Suprapubic skin (tissue), 4 donors: ENCODE results near the gene ROPN1L. TPM values are rescaled to one million over a fixed set of nuclear protein-coding genes. Genes with fewer than 3 reads are reported as not detected.

Experiments used
- DNase-seq, 2 donors: peaks; one replicate each; pipeline ENCODE4 v3.0.0-alpha.2; 2019; ENCODE audit warnings: low spot score in 2 of 2
- H3K27ac ChIP-seq: fragments of 200-600 bp; sonication (generic); one replicate; pipeline ENCODE4 v1.5.1; 2019
- H3K27me3 ChIP-seq: fragments of 200-600 bp; sonication (generic); one replicate; pipeline ENCODE4 v1.5.1; 2019
- H3K36me3 ChIP-seq: fragments of 200-600 bp; sonication (generic); one replicate; pipeline ENCODE4 v1.5.1; 2019
- H3K4me1 ChIP-seq: fragments of 200-600 bp; sonication (generic); one replicate; pipeline ENCODE4 v1.5.1; 2019
- H3K4me3 ChIP-seq: fragments of 200-600 bp; sonication (generic); one replicate; pipeline ENCODE4 v1.5.1; 2019; ENCODE audit warnings: mild to moderate bottlenecking
- H3K9me3 ChIP-seq: fragments of 200-600 bp; sonication (generic); one replicate; pipeline ENCODE4 v1.5.1; 2019
- CTCF ChIP-seq, 2 donors: fragments of 200-600 bp in 1 of 2; fragments of 450-650 bp in 1 of 2; sonication (generic) in 1 of 2; IDR thresholded peaks; one replicate each; pipeline ENCODE4 v1.5.1; 2016 to 2019; ENCODE audit warnings: antibody characterized with exemption in 2 of 2, mild to moderate bottlenecking in 1 of 2, moderate library complexity in 1 of 2
- EP300 ChIP-seq: sonication (generic); formaldehyde crosslinking; IDR thresholded peaks from one replicate; pipeline ENCODE4 v1.6.1; 2017; ENCODE audit warnings: antibody characterized with exemption
- POLR2A ChIP-seq, 2 donors: fragments of 450-650 bp; IDR thresholded peaks; one replicate each; pipeline ENCODE4 v1.6.1; 2017; ENCODE audit warnings: antibody characterized with exemption in 2 of 2, mild to moderate bottlenecking in 2 of 2, moderate library complexity in 2 of 2
- POLR2AphosphoS5 ChIP-seq, 3 donors: sonication (generic); formaldehyde crosslinking; IDR thresholded peaks; one replicate each; pipeline ENCODE4 v1.6.1; 2017; ENCODE audit warnings: antibody characterized with exemption in 3 of 3
- WGBS: methylation state at CpG from one replicate; pipeline ENCODE4 v1.1.5; 2018; 5-methylcytosine and 5-hydroxymethylcytosine counted together
- total RNA-seq, 4 donors: library from RNA; depleted of rRNA; stranded (reverse); fragments of >200 nt; gene quantifications; one replicate each; pipeline ENCODE4 v1.1.0, GENCODE V29; 2016

Gene ROPN1L
- total RNA-seq, 4 donors from 2014 or later: 0.81 TPM; not detected in 3

GRCh38 chr5:10480237-10480985, 38.7 kb downstream of the ROPN1L start:
- Histone ChIP-seq H3K9me3 (no peaks in the 10 kb centered on the region), H3K27me3 (no peaks in the 10 kb centered on the region), H3K4me1 (peaks cover 7% of the 10 kb centered on the region), H3K4me3 (no peak overlapping the region), H3K36me3 (no peaks in the 10 kb centered on the region), H3K27ac (no peak overlapping the region)
- TF ChIP-seq POLR2AphosphoS5 (IDR thresholded peaks at IDR 0.05) (no peak), EP300 (no peak), CTCF (IDR thresholded peaks at IDR 0.05) (no peak), POLR2A (IDR thresholded peaks at IDR 0.05) (no peak)
- 78% methylated on average over 10 of the region's 12 CpGs for WGBS
- no peak for DNase-seq

- H3K27ac ChIP-seq: no peak overlapping the region
- H3K36me3 ChIP-seq: no peaks in the 10 kb centered on the region
- no peaks in the 10 kb centered on the region for H3K27me3 ChIP-seq
- no peaks in the 10 kb centered on the region for H3K9me3 ChIP-seq
- no peak for DNase-seq
- H3K4me1 ChIP-seq: peaks cover 17% of the 10 kb centered on the region
- H3K4me3 ChIP-seq: no peak overlapping the region
- WGBS: 78% methylated on average over 10 of the region's 10 CpGs
- TF ChIP-seq EP300 (no peak), POLR2AphosphoS5 (IDR thresholded peaks at IDR 0.05) (no peak), POLR2A (IDR thresholded peaks at IDR 0.05) (no peak), CTCF (IDR thresholded peaks at IDR 0.05) (no peak)
Observed at GRCh38 chr5:10481241-10481935, 39.7 kb downstream of the ROPN1L start.

GRCh38 chr5:10482791-10483530, 41.3 kb downstream of the ROPN1L start:
- TF ChIP-seq CTCF (IDR thresholded peaks at IDR 0.05): no peak
- no peak for TF ChIP-seq POLR2A (IDR thresholded peaks at IDR 0.05)
- TF ChIP-seq POLR2AphosphoS5 (IDR thresholded peaks at IDR 0.05): no peak
- no peak for TF ChIP-seq EP300
- Histone ChIP-seq H3K4me1 (peaks cover 18% of the 10 kb centered on the region), H3K36me3 (no peaks in the 10 kb centered on the region), H3K4me3 (no peak overlapping the region), H3K27me3 (no peaks in the 10 kb centered on the region), H3K9me3 (no peaks in the 10 kb centered on the region), H3K27ac (no peak overlapping the region)
- WGBS: 83% methylated on average over 12 of the region's 12 CpGs
- DNase-seq: no peak

- peaks cover 23% of the 10 kb centered on the region for H3K4me1 ChIP-seq
- H3K4me3 ChIP-seq: no peak overlapping the region
- no peaks in the 10 kb centered on the region for H3K9me3 ChIP-seq
- H3K27me3 ChIP-seq: no peaks in the 10 kb centered on the region
- no peak for TF ChIP-seq EP300
- no peak for TF ChIP-seq CTCF (IDR thresholded peaks at IDR 0.05)
- no peak for TF ChIP-seq POLR2AphosphoS5 (IDR thresholded peaks at IDR 0.05)
- TF ChIP-seq POLR2A (IDR thresholded peaks at IDR 0.05): no peak
- no peak for DNase-seq
- H3K36me3 ChIP-seq: no peaks in the 10 kb centered on the region
- peak overlapping the region; percentile 5 for H3K27ac ChIP-seq
- 95% methylated on average over 5 of the region's 5 CpGs for whole genome bisulfite sequencing
Observed at GRCh38 chr5:10484774-10485141, 43.1 kb downstream of the ROPN1L start.
